ENCODE results near the gene SH3TC2.

DNA sequence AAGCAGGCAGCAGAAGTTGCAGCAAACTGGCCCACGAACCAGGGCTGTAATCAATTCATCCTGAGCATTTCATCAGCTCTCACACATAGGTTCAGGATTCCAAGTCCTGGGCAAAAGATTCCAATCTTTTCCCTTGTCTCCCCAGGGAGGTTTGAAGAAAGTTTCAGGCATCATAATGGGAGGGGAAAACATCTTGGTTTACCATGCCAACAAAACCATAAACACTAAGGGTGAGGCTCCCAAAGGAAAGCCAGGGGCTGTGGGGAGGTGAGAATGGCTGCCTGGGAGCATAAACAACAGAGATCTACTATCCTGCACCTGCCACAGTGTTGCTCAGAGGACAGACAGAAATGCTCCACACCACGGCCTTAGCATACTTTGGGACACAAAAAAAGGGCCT is 94.6 kb downstream of the SH3TC2 start:
- TF ChIP-seq SP1 (IDR thresholded peaks at IDR 0.05) (no peak), SUZ12 (IDR thresholded peaks at IDR 0.05) (no peak), FOXA1 (IDR thresholded peaks at IDR 0.05) (no peak), LEF1 (IDR thresholded peaks at IDR 0.05; ENCODE audit: borderline replicate concordance) (no peak)
- TF ChIP-seq, protein P1, sequence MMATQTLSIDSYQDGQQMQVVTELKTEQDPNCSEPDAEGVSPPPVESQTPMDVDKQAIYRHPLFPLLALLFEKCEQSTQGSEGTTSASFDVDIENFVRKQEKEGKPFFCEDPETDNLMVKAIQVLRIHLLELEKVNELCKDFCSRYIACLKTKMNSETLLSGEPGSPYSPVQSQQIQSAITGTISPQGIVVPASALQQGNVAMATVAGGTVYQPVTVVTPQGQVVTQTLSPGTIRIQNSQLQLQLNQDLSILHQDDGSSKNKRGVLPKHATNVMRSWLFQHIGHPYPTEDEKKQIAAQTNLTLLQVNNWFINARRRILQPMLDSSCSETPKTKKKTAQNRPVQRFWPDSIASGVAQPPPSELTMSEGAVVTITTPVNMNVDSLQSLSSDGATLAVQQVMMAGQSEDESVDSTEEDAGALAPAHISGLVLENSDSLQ (IDR thresholded peaks at IDR 0.05): no peak

All from HEK293T (cell line).